Iris pigment epithelial cell (primary cell): ENCODE data around the gene PPP1R12C.

Source experiments
- DNase-seq: peaks from one replicate; pipeline ENCODE4 v3.0.0-alpha.2; 2011; ENCODE audit warnings: low read depth

The PPP1R12C gene

GRCh38 chr19:55046975-55047622 lies 70.3 kb downstream of the PPP1R12C start:
- no peak for DNase-seq

GRCh38 chr19:55044771-55045716 lies 72.4 kb downstream of the PPP1R12C start:
- no peak for DNase-seq

- no peak for DNase-seq
Observed at GRCh38 chr19:55044286-55044685, 73.2 kb downstream of the PPP1R12C start.

GRCh38 chr19:55042688-55043087 lies 74.7 kb downstream of the PPP1R12C start:
- no peak for DNase-seq

DNA sequence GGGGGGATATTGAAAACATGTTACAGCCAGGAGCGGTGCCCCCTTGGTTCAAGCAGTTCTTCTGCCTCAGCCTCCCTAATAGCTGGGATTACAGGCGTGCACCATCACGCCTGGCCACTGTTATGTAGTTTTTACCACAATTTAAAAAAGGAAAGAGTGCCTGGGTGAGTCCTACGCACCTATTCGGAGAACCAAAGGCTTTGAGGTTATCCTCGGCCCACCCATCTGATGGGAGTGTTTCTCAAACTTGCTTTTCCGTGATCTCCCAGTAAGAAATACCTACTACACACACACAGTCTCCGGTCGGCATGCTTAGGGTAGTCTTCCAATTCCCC lies 75.1 kb downstream of the PPP1R12C start:
- DNase-seq, result no peak

DNA sequence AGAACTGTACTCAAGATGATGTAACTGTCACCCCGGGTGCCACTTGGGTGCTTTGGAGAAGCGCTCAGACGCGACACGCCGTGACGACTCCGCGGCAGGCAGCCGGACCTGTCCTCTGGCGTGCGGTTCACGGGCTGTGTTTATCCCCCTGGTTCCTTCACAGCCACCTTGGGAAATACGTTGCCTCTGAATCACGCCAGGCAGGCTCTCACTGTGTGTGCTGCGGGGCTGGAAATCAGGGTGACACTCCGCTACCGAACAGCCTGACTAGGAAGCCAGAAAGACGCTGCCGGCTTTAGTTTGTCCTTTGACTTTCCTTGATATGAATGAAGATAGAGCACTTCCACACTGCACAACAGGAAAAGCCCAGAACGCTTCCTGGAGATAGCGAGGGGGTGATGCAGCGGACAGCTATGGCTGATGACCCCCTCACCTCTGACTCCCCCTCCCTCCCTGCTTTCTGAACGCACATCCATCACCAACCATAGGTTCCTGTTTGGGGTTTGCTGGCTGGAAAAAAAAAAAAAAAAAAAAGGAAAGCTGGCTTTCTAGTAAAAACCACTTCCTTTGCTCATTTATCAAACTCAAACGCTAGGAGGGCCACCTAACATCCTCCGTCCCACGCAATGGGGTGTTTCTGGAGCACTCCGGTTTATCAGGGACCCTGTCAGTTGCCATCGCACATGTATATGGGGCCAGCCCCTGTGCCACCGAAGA lies 75.7 kb downstream of the PPP1R12C start:
- no peak for DNase-seq

DNA sequence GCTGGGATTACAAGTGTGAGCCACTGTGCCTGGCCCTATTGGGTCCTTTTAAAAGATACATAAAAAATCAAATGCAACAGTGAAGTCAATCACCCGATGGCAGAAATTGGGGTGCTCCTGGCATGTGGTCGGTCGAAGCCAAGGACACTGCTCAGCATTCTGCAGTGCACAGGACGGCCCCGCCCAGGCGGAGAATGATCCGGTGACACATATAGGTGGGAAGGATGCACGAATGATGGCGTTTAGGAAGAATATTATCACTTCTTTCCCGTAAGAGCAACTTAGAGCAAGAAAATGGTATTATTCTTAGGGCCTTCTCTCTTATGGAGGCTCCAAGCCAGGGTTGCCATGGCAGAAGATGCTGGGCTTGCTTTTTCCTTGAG lies 76.2 kb downstream of the PPP1R12C start:
- DNase-seq, result no peak
